Neural cell (in vitro differentiated cells): ENCODE data around the gene SLC22A23.

Source experiments
- CTCF ChIP-seq: fragments of 450-650 bp; IDR thresholded peaks from 2 replicates; pipeline ENCODE4 v1.5.1; 2014; ENCODE audit warnings: antibody characterized with exemption, mild to moderate bottlenecking, moderate library complexity; ENCODE audit not compliant: poor library complexity, severe bottlenecking
- EP300 ChIP-seq: fragments of 450-650 bp; conservative IDR thresholded peaks from 2 replicates; pipeline ENCODE4 v1.6.1; 2014; ENCODE audit warnings: antibody characterized with exemption, mild to moderate bottlenecking, moderate library complexity; ENCODE audit not compliant: poor library complexity, severe bottlenecking
- EZH2 ChIP-seq: fragments of 200-600, 300-800 bp; shearing (Covaris generic), sonication (generic); IDR thresholded peaks from 2 replicates; pipeline ENCODE4 v1.6.1; 2014; ENCODE audit warnings: antibody characterized with exemption, low read length, borderline replicate concordance, mild to moderate bottlenecking; ENCODE audit not compliant: insufficient read depth, poor library complexity, severe bottlenecking
- POLR2AphosphoS5 ChIP-seq: IDR thresholded peaks from 2 replicates; pipeline ENCODE4 v1.6.1; 2012
- RAD21 ChIP-seq: fragments of 450-650 bp; conservative IDR thresholded peaks from 2 replicates; pipeline ENCODE4 v1.6.1; 2014; ENCODE audit warnings: antibody characterized with exemption, mild to moderate bottlenecking, moderate library complexity
- TAF1 ChIP-seq: IDR thresholded peaks from 2 replicates; pipeline ENCODE4 v1.6.1; 2012; ENCODE audit warnings: low read depth
- TF ChIP-seq, protein P1 (sequence below): IDR thresholded peaks from 2 replicates; pipeline ENCODE4 v1.6.1; 2012; ENCODE audit warnings: borderline replicate concordance

- TF ChIP-seq CTCF, result no peak
- TF ChIP-seq EZH2, result no peak
- no peak for TF ChIP-seq POLR2AphosphoS5
- TF ChIP-seq, protein P1, sequence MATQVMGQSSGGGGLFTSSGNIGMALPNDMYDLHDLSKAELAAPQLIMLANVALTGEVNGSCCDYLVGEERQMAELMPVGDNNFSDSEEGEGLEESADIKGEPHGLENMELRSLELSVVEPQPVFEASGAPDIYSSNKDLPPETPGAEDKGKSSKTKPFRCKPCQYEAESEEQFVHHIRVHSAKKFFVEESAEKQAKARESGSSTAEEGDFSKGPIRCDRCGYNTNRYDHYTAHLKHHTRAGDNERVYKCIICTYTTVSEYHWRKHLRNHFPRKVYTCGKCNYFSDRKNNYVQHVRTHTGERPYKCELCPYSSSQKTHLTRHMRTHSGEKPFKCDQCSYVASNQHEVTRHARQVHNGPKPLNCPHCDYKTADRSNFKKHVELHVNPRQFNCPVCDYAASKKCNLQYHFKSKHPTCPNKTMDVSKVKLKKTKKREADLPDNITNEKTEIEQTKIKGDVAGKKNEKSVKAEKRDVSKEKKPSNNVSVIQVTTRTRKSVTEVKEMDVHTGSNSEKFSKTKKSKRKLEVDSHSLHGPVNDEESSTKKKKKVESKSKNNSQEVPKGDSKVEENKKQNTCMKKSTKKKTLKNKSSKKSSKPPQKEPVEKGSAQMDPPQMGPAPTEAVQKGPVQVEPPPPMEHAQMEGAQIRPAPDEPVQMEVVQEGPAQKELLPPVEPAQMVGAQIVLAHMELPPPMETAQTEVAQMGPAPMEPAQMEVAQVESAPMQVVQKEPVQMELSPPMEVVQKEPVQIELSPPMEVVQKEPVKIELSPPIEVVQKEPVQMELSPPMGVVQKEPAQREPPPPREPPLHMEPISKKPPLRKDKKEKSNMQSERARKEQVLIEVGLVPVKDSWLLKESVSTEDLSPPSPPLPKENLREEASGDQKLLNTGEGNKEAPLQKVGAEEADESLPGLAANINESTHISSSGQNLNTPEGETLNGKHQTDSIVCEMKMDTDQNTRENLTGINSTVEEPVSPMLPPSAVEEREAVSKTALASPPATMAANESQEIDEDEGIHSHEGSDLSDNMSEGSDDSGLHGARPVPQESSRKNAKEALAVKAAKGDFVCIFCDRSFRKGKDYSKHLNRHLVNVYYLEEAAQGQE, result no peak
- TF ChIP-seq RAD21, result no peak
- TF ChIP-seq TAF1, result no peak
- no peak for TF ChIP-seq EP300
Observed at GRCh38 chr6:3245216-3245615, 211.6 kb downstream of the SLC22A23 start.
